Hindlimb muscle (tissue), 1 donor: ENCODE results near the gene MACO1. TPM values are rescaled to one million over a fixed set of nuclear protein-coding genes. Genes with fewer than 3 reads are reported as not detected.

Experiments used
- DNase-seq: peaks from one replicate; pipeline ENCODE4 v3.0.0-alpha.2; 2013
- polyA plus RNA-seq: library from polyadenylated mRNA; unstranded; fragments of 120-200 nt; gene quantifications from one replicate; pipeline ENCODE4 v1.2.1, GENCODE V29; 2013; ENCODE audit not compliant: insufficient read length

The MACO1 gene
- polyA plus RNA-seq, 1 donor: 20.0 TPM

DNA sequence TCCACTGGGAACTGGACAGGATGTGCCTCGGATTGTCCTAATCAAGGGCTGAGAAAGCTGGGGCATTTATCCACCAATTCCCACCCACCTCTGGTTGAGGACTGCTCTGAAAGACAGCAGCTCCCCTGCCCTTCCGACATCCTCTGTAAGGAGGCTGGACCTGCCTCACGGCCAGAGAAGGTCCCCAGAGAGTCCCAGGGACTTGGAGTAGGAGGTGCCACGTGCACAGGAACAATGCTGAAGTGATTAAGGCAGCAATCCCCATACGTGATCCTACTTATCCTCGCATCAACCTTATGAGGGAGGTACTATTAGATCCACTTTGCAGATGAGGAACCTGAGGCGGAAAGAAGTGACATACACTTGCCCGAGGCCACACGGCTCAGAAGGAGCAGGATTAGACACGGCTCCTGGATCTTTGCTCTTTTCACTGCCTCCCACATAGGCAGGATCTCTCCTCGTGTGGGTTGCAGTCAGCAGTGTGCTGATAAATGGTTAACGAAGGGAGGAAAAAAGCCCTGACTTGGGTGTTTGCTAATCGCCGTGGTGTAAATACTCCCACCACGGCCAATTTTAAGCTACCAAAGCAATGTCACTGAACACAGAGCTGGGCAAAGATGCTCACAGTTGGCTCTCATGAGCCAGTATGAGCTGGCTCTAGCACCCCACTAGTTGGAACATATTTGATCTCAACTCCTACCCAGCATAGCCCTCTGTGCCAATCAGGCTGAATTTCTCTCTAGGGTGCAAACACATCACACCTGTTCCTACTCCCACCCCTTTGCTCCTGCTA lies 94.1 kb downstream of the MACO1 start:
- DNase-seq: no peak

DNA sequence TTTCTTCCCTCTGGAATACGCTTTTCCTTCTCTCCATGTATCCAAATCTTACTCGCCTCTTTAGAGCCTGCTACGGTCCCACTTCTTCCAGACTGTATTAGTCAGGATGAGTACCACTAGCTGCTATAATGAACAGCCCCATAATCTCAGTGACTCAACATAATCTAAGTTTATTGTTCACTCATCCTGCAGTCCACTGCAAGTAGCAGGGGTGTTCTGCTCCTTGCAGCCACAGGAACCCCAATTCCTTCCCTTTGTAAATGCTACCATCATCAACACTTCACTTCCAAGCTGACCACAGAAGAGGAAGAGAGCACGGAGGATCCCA lies 94.6 kb downstream of the MACO1 start:
- no peak for DNase-seq

GRCh38 chr1:25526753-25527152 lies 96.1 kb downstream of the MACO1 start:
- no peak for DNase-seq

GRCh38 chr1:25527226-25527846 lies 96.6 kb downstream of the MACO1 start:
- no peak for DNase-seq

DNA sequence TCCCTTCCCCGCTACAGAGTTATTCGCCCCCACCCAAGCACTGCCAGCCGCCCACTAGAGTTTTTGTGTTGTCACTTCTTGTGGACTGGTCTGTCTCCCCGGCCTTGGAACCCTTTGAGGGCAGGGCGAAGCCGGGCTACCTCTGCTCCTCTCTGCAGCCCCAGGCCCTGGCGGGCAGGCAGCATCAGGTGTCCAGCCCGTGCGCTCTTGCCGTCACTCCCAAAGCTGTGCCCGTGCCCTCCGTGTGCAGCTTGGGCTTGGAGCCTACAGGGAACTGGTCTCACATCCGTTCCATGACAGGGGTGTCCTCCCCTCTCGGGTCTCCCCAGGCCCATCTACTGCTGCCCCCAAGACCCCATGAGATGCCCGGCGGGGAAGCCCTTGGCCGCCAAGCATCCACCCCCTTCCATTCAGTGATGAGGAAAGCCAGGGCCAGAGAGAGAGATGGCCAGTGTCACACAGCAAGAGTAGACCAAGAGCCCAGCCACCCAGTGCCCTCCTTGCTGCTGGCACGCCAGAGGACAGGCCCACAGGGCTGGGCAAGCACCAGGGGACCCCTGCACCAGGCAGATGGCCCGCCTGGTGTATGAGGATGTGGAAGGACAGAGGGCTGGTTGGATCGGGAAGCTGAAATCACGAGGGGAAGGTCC lies 97.4 kb downstream of the MACO1 start:
- DNase-seq: no peak

GRCh38 chr1:25528881-25529517 lies 98.3 kb downstream of the MACO1 start:
- DNase-seq: no peak

- DNase-seq: no peak
Measured at GRCh38 chr1:25529518-25530185, 99.0 kb downstream of the MACO1 start.

GRCh38 chr1:25530186-25531081 lies 99.7 kb downstream of the MACO1 start:
- DNase-seq: no peak

GRCh38 chr1:25531082-25531461 lies 100.4 kb downstream of the MACO1 start:
- no peak for DNase-seq

DNA sequence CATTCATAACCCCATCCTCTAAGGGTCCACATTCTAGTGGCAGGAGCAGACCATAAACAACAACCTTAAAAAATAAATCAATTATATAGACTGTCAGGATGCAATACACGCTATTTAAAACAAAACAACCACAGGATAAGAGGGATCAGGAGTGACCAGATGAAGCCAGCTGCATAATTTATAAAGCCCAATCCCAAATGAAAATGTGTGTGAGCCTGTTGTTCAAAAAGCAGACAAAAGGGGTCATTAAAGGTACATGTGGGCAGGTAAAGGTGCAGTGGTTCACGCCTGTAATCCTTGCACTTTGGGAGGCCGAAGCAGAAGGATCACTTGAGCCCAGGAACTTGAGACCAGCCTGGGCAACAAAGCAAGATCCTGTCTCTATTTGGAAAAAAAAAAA lies 102.3 kb downstream of the MACO1 start:
- no peak for DNase-seq

DNA sequence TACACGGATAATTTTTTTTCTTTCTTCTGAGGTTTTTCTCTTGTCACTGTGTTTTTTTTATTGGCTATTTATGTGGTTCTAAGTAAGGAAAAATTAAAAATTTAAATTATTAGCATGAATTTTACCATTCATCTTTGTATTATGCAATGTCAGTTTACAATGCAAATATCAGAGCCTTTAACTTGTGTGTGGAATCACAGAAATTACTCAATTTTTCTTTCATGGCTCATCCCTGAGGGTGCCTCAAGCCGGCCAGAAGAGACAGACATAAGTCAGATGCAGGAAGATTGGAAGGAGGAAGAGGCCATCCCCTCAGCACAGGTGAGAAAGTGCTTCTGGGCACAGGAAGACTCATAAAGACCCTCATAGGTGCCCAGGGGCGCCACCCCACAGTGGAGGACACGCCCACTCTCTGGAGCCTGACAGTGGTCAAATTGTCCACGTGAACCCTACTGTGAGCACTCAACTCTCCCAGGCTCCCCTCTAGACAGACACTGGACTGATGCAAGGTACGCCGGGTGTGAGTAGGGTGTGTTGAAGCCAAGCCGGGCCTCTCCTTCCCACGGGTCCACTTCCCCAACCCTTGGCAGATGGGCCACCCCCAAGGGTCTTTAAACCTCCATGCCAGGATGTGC lies 103.2 kb downstream of the MACO1 start:
- DNase-seq: no peak

DNA sequence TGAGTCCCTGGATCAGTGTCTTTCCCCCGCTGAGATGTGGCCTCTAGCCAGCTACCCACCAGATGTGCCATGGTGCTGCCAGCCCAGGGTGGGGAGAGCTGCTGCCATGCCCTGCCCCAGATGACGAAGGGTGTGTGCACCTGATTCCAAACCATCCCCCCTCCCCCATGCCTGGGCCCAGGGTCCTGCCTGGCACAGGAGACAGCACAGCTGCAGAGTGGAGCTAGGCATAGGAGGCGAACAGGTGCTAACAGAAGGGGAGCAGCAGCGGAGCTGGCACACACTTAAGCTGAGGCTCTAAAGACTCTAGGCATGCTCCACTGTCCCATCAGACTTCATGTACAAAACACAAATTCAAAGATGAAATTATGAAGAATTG lies 103.7 kb downstream of the MACO1 start:
- no peak for DNase-seq

GRCh38 chr1:25536124-25536523 lies 105.4 kb downstream of the MACO1 start:
- DNase-seq: no peak

DNA sequence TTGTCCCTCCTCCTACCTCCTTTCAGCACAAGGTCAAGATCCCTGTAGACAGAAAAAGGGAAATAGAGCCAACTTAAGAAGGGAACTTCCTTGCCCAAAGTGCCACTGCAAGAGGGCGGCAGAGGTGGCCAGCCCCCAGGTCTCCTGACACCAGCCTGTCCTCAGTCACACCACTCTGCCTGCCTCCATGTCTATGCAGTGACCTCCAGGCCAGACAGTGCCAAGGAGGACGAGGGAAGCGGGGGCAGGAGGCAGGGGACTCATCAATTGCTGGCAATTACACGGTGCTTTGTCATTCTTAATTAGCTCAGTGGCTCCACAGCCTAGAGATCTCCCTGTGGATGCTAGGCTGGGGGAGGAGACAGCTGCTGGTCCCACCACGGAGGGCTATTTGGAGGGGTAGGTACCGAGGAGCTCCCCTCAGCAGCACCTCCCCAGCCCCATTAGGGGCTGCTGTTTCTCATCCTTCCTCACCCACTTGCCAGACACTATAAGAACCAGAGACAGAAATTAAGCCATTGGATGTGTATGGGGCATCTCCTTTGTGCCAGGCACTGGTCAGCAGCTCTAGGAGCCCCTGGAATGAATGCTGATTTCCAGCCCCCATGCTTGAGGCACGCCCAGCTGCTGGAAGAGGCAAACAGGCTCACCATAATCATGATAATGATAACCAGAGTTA lies 106.6 kb downstream of the MACO1 start:
- no peak for DNase-seq

DNA sequence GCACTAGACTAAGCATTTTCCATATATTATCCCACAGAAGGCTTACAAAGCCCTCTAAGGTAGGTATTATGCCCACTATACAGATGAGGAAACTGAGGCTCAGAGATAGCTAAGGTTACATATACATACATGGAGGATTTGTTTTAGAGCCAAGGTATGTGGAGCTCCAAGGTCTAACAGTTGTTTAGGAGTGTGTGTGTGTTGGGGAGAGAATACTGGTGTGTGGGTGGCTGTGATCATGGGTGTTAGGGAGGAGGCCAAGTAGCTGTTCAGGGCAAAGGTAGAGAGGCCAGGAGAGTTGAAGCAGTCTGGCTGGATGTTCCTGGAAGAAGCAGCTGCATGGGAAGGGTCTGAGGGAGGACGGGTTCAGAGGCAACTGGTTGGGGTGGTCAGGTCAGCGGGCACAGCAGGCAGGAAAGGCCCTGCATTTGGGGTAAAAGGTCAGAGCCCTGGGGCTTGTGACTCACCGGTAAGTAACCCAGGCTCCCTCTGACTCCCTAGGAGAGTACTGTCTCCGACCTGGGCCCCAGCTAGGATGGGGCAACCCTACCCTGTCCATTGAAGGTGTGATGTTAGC lies 107.6 kb downstream of the MACO1 start:
- no peak for DNase-seq

DNA sequence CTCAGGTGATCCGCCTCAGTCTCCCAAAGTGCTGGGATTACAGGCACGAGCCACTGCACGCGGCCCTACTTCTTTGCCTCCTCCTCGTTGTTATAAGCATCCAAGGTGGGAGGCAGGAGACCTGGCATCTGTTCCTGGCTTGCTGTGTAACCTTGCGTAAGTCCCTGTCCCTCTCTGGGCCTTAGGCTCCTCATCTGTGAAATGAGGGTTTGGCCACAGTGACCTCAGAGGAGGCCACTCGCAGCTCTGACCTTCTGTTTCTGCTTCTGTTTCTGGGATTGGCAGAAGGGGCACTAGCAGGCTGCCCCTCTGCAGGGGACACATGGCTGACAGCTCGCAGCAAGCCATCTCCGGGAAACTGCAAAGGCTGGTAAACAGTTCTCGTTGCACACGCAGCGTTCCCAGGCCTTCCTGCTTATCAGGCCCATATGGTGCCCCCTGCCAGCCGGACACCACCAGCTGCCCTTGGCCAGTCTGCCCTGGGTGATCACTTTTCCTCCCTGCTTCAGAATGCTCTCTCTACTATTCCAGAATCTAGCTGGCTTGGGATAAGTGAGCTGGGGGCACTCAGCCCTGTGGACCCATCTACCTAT lies 110.1 kb downstream of the MACO1 start:
- no peak for DNase-seq

GRCh38 chr1:25541425-25541824 lies 110.7 kb downstream of the MACO1 start:
- DNase-seq: no peak

DNA sequence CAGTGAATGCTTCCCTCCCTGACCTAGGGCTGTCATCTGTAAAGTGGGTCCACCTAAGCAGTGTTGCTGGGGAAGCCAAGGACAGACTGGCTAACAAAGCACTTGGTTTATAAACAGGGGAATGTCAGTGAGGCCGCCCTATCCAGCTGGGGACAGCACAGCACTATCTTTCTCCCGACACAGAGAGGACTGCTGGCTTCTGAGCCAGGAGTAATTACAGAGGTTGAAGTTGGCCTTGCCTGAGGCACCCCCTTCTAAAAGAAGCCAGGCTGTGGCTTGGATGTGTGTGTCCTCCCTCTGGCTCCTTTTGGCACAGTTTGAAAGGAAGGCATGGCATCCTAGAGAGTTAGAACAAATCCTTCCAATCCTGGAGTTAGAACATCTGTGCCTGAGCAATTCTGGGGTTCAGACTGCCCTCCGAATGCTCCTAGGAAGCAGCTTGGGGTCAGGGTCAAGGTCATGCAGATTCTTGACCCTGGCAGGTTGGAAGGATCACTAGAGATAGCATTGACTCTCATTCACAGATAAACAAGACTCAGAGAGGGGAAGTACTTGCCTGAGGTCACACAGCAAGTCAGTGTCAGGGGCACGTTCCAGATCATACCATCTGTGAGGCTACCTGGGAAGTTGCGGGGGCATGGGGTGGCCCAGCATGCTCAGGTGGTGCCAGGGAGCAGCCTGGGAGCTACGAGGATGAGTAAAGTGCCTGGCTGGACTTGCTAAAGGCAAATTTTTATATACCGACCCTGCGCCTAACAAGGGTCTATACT lies 111.4 kb downstream of the MACO1 start:
- DNase-seq: no peak

DNA sequence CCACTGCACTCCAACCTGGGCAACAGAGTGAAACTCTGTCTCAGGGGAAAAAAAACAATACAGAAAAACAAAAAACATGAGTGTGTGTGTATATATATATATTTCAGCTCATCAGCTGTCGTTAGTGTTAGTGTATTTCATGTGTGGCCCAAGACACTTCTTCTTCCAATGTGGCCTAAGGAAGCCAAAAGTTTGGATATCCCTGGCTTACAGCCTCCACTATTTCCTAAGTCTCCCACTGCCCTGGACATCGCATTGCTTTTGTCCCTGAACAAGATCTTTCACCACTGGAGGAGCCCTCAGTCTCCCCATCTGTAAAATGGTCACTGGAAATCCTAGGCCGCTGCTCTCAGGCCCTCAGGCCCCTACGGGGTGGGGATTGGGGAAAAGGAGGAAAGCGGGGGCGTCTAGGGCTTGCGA lies 112.3 kb downstream of the MACO1 start:
- no peak for DNase-seq
